ENCODE data around the gene CEP192. TPM values are rescaled to one million over a fixed set of nuclear protein-coding genes. Genes with fewer than 3 reads are reported as not detected.

CEP192 gene
- total RNA-seq, 3 donors from 2014 or later (not counting 1 experiment from before 2014, with no cell fraction given), result 41.3 to 47.9 (median 43.4) TPM

DNA sequence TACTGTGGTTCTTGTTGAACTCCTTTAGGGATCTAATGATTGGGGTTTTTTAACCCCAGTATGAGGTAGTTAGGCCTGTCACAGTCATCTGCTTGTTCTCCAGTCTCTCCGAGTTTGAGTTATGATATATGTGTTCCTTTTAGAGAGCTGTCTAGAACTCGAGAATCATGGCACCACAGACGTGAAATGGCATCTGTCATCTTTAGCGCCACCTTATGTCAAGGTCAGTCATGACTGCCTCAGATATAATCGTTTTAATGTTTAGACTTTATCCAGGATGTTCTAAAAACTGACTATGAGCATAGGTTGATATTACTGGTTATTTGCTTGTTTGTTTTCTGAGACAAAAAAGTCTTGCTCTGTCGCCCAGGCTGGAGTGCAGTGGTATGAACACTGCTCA lies 112.2 kb downstream of the CEP192 start:
- DNase-seq (peak in 1 of 2 donors; percentile 19), ATAC-seq (no peak)
- Mint-ChIP-seq H3K27ac (no peak overlapping the region), H3K9me3 (peaks cover 3 to 4% of the 10 kb centered on the region in 2 donors), H3K36me3 (peaks cover 52% of the 10 kb centered on the region), H3K27me3 (ENCODE audit: low read depth in 2 of 2) (no peaks in the 10 kb centered on the region), H3K4me1 (peaks cover 22 to 29% of the 10 kb centered on the region in 2 donors), H3K4me3 (no peak overlapping the region)
- TF ChIP-seq, protein P1, sequence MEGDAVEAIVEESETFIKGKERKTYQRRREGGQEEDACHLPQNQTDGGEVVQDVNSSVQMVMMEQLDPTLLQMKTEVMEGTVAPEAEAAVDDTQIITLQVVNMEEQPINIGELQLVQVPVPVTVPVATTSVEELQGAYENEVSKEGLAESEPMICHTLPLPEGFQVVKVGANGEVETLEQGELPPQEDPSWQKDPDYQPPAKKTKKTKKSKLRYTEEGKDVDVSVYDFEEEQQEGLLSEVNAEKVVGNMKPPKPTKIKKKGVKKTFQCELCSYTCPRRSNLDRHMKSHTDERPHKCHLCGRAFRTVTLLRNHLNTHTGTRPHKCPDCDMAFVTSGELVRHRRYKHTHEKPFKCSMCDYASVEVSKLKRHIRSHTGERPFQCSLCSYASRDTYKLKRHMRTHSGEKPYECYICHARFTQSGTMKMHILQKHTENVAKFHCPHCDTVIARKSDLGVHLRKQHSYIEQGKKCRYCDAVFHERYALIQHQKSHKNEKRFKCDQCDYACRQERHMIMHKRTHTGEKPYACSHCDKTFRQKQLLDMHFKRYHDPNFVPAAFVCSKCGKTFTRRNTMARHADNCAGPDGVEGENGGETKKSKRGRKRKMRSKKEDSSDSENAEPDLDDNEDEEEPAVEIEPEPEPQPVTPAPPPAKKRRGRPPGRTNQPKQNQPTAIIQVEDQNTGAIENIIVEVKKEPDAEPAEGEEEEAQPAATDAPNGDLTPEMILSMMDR (IDR thresholded peaks at IDR 0.05), result peak; percentile 23
- Histone ChIP-seq H3K36me3 (ENCODE audit: control insufficient read depth, insufficient read depth, low read length) (peaks cover 73% of the 10 kb centered on the region), H3K4me1 (ENCODE audit: control insufficient read depth, insufficient read depth, low read length) (no peaks in the 10 kb centered on the region), H3K4me3 (ENCODE audit: low read length) (no peak overlapping the region), H3K9me3 (ENCODE audit: control insufficient read depth, insufficient read depth, low read length) (no peaks in the 10 kb centered on the region), H3K27ac (ENCODE audit: low read length) (no peak overlapping the region), H3K27me3 (ENCODE audit: control insufficient read depth, insufficient read depth, low read length) (no peaks in the 10 kb centered on the region)
- intact Hi-C loops (cut with micrococcal nuclease), result no loop called here
- 89% methylated on average over 6 of the region's 6 CpGs for WGBS (ENCODE audit: insufficient coverage)

DNA sequence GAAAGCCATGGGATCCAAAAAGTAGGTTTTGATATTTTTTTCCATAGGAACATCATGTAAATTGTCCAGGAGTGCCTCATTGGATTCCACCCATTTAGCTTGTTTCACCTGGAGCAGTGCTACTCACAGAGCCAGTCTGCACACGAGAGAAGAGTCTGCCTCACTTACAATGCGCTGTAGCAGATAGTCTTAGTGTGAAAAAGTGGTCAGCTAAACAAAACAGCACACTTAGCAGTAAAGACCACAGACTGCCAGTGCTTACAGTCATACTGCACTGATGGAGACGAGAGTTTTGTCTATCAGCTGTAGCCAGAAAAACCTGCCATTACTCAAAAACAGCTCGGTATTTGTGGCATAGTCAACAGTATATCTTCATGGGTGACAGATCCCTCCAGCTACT lies 113.9 kb downstream of the CEP192 start:
- H3K27ac ChIP-seq (ENCODE audit: low read length), result no peak overlapping the region
- no peaks in the 10 kb centered on the region for H3K27me3 ChIP-seq (ENCODE audit: control insufficient read depth, insufficient read depth, low read length)
- TF ChIP-seq, protein P1 (IDR thresholded peaks at IDR 0.05), result no peak
- ATAC-seq (peak; percentile 81 to 97 (median 87)), DNase-seq (no peak)
- H3K4me1 Mint-ChIP-seq, result peaks cover 22 to 29% of the 10 kb centered on the region in 2 donors
- peaks cover 3 to 4% of the 10 kb centered on the region in 2 donors for H3K9me3 Mint-ChIP-seq
- 52% methylated on average over 4 of the region's 4 CpGs for WGBS (ENCODE audit: insufficient coverage)
- no peaks in the 10 kb centered on the region for H3K4me1 ChIP-seq (ENCODE audit: control insufficient read depth, insufficient read depth, low read length)
- no peak overlapping the region for H3K4me3 Mint-ChIP-seq
- peak overlapping the region; percentile 79 to 87 for H3K27ac Mint-ChIP-seq
- no peaks in the 10 kb centered on the region for H3K27me3 Mint-ChIP-seq (ENCODE audit: low read depth in 2 of 2)
- H3K36me3 Mint-ChIP-seq, result peaks cover 47% of the 10 kb centered on the region
- intact Hi-C loops (cut with micrococcal nuclease), result no loop called here
- no peak overlapping the region for H3K4me3 ChIP-seq (ENCODE audit: low read length)
- H3K36me3 ChIP-seq (ENCODE audit: control insufficient read depth, insufficient read depth, low read length), result peaks cover 69% of the 10 kb centered on the region
- no peaks in the 10 kb centered on the region for H3K9me3 ChIP-seq (ENCODE audit: control insufficient read depth, insufficient read depth, low read length)

DNA sequence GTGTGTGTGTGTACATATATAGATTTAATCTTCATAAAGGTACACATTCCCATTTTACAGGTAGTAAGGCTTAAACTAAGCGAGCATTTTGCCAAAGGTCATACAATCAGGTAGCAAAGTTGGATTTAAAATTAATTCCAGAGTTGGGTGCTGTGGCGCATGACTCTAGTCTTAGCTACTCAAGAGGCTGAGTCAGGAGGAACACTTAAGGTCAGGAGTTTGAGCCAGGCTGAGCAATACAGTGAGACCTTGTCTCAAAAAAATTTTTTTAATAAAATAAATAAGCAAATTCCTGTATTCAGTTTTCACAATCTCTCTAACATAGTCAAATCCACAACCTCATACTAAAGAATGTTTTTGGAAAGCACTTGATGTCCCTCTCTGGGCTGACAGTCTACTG lies 115.9 kb downstream of the CEP192 start:
- TF ChIP-seq, protein P1 (IDR thresholded peaks at IDR 0.05), result no peak
- no peak overlapping the region for H3K27ac ChIP-seq (ENCODE audit: low read length)
- H3K4me3 Mint-ChIP-seq, result no peak overlapping the region
- ATAC-seq, result no peak
- no peak overlapping the region for H3K4me3 ChIP-seq (ENCODE audit: low read length)
- H3K4me1 Mint-ChIP-seq, result peaks cover 22 to 29% of the 10 kb centered on the region in 2 donors
- H3K36me3 ChIP-seq (ENCODE audit: control insufficient read depth, insufficient read depth, low read length), result peaks cover 52% of the 10 kb centered on the region
- no peaks in the 10 kb centered on the region for H3K27me3 ChIP-seq (ENCODE audit: control insufficient read depth, insufficient read depth, low read length)
- DNase-seq, result no peak
- H3K9me3 Mint-ChIP-seq, result peaks cover 3 to 4% of the 10 kb centered on the region in 2 donors
- 100% methylated on average over 2 of the region's 2 CpGs for WGBS (ENCODE audit: insufficient coverage)
- no peaks in the 10 kb centered on the region for H3K9me3 ChIP-seq (ENCODE audit: control insufficient read depth, insufficient read depth, low read length)
- peaks cover 42% of the 10 kb centered on the region for H3K36me3 Mint-ChIP-seq
- intact Hi-C loops (cut with micrococcal nuclease), result no loop called here
- H3K27me3 Mint-ChIP-seq (ENCODE audit: low read depth in 2 of 2), result no peaks in the 10 kb centered on the region
- H3K27ac Mint-ChIP-seq, result peak overlapping the region; percentile 79 to 87
- no peaks in the 10 kb centered on the region for H3K4me1 ChIP-seq (ENCODE audit: control insufficient read depth, insufficient read depth, low read length)

DNA sequence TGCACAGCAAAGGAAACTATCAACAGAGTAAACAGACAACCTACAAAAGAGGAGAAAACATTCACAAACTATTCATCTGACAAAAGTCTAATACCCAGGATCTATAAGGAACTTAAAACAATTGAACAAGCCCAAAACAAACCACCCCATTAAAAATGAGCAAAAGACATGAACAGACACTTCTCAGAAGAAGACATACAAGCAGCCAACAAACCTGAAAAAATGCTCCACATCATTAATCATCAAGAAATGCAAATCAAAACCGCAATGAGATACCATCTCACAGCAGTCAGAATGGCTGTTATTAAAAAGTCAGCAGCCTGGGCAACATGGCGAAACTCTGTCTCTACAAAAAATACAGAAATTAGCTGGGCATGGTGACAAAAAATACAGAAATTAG lies 117.2 kb downstream of the CEP192 start:
- no peak for ATAC-seq
- Histone ChIP-seq H3K4me1 (ENCODE audit: control insufficient read depth, insufficient read depth, low read length) (no peaks in the 10 kb centered on the region), H3K4me3 (ENCODE audit: low read length) (no peak overlapping the region), H3K27me3 (ENCODE audit: control insufficient read depth, insufficient read depth, low read length) (no peaks in the 10 kb centered on the region), H3K27ac (ENCODE audit: low read length) (no peak overlapping the region), H3K36me3 (ENCODE audit: control insufficient read depth, insufficient read depth, low read length) (peaks cover 47% of the 10 kb centered on the region), H3K9me3 (ENCODE audit: control insufficient read depth, insufficient read depth, low read length) (no peaks in the 10 kb centered on the region)
- no peak overlapping the region for H3K4me3 Mint-ChIP-seq
- H3K9me3 Mint-ChIP-seq, result peaks cover 3 to 4% of the 10 kb centered on the region in 2 donors
- DNase-seq, result no peak
- intact Hi-C loops (cut with micrococcal nuclease), result no loop called here
- WGBS (ENCODE audit: insufficient coverage), result 100% methylated on average over 2 of the region's 2 CpGs
- no peaks in the 10 kb centered on the region for H3K27me3 Mint-ChIP-seq (ENCODE audit: low read depth in 2 of 2)
- H3K27ac Mint-ChIP-seq, result no peak overlapping the region
- TF ChIP-seq, protein P1 (IDR thresholded peaks at IDR 0.05), result no peak
- peaks cover 30% of the 10 kb centered on the region for H3K36me3 Mint-ChIP-seq
- H3K4me1 Mint-ChIP-seq, result peaks cover 22 to 25% of the 10 kb centered on the region in 2 donors
